ENCODE data around the gene ITGB5.

DNA sequence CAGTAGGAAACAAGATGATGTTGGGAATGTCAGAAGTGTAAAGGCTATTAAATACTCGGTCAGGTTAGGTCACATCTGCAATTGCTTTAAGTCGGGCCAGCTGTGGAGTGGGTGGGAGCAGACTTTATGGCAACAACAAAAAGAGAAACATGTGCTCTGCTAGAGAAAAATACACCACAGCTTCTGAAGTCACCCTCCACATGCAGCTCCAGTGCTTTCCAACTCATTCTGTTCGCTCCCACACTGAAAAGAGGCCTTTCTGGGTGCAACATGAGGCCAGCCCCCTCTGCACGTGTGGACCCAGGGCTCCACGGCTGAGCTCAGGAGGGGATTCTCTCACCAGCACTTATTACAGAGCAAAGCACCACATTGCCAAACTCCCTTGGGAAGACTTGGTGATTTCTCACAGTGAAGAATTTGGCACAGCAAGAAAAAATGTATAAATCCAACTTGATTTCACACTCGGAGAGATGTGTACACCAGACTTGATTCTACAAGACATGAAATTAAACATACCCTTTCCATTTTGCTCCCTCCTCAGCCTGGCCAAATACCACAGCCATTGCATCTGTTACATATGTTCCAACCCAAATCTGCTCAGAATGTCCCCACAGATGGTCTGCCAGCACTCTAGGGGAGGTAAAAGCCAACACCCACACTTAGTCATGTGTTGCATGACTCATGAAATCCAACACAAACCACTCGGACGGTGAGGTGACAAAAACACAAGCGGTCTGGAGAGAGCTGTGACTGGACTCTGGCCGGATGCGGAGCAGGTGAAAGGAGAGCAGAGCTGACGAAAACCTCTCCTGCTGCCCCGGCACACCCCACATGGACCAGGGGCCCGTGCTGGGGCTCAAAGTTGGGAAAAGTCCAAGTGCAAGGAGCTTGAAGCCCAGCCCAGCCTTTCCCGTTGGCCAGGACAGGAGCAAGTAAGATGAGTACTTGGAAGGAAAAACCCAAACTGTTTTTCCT is 74.6 kb downstream of the ITGB5 start:
- TF ChIP-seq, protein P1, sequence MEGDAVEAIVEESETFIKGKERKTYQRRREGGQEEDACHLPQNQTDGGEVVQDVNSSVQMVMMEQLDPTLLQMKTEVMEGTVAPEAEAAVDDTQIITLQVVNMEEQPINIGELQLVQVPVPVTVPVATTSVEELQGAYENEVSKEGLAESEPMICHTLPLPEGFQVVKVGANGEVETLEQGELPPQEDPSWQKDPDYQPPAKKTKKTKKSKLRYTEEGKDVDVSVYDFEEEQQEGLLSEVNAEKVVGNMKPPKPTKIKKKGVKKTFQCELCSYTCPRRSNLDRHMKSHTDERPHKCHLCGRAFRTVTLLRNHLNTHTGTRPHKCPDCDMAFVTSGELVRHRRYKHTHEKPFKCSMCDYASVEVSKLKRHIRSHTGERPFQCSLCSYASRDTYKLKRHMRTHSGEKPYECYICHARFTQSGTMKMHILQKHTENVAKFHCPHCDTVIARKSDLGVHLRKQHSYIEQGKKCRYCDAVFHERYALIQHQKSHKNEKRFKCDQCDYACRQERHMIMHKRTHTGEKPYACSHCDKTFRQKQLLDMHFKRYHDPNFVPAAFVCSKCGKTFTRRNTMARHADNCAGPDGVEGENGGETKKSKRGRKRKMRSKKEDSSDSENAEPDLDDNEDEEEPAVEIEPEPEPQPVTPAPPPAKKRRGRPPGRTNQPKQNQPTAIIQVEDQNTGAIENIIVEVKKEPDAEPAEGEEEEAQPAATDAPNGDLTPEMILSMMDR (IDR thresholded peaks at IDR 0.05; ENCODE audit: low read depth, low read length): no peak
- TF ChIP-seq POLR2A (IDR thresholded peaks at IDR 0.05; ENCODE audit: extremely low read depth, insufficient read length): no peak
